ENCODE data around the gene FAIM2.

FAIM2 gene

GRCh38 chr12:49870501-49871262 is 33.0 kb downstream of the FAIM2 start:
- in situ Hi-C loops (cut with HindIII; ENCODE audit: low sequenced_read_pairs), result no loop called here
- no peak overlapping the region for H3K4me3 ChIP-seq (ENCODE audit: low read depth, low read length)
- no peak for DNase-seq (ENCODE audit: low read depth, low spot score)
- TF ChIP-seq CTCF (IDR thresholded peaks at IDR 0.05; ENCODE audit: low read depth, low read length), result no peak

- in situ Hi-C loops (cut with HindIII; ENCODE audit: low sequenced_read_pairs), result no loop called here
- no peak for TF ChIP-seq CTCF (IDR thresholded peaks at IDR 0.05; ENCODE audit: low read depth, low read length)
Measured at GRCh38 chr12:49869816-49870500, 33.7 kb downstream of the FAIM2 start.

GRCh38 chr12:49868952-49869815 is 34.5 kb downstream of the FAIM2 start:
- peak; percentile 82 for DNase-seq (ENCODE audit: low read depth, low spot score)
- TF ChIP-seq CTCF (IDR thresholded peaks at IDR 0.05; ENCODE audit: low read depth, low read length), result no peak
- in situ Hi-C loops (cut with HindIII; ENCODE audit: low sequenced_read_pairs), result no loop called here
- no peak overlapping the region for H3K4me3 ChIP-seq (ENCODE audit: low read depth, low read length)

More at GRCh38 chr12:49869816-49870500, 33.7 kb downstream of the FAIM2 start:
- H3K4me3 ChIP-seq (ENCODE audit: low read depth, low read length), result no peak overlapping the region
- DNase-seq (ENCODE audit: low read depth, low spot score), result no peak

- no peak overlapping the region for H3K4me3 ChIP-seq (ENCODE audit: low read depth, low read length)
- no peak for TF ChIP-seq CTCF (IDR thresholded peaks at IDR 0.05; ENCODE audit: low read depth, low read length)
- DNase-seq (ENCODE audit: low read depth, low spot score), result no peak
- in situ Hi-C loops (cut with HindIII; ENCODE audit: low sequenced_read_pairs), result no loop called here
Measured at GRCh38 chr12:49868449-49868848, 35.3 kb downstream of the FAIM2 start.

GRCh38 chr12:49867570-49868341 is 35.9 kb downstream of the FAIM2 start:
- no peak overlapping the region for H3K4me3 ChIP-seq (ENCODE audit: low read depth, low read length)
- in situ Hi-C loops (cut with HindIII; ENCODE audit: low sequenced_read_pairs), result no loop called here
- DNase-seq (ENCODE audit: low read depth, low spot score), result no peak
- TF ChIP-seq CTCF (IDR thresholded peaks at IDR 0.05; ENCODE audit: low read depth, low read length), result no peak

All from astrocyte of the spinal cord (primary cell).